Activated CD4-positive, alpha-beta T cell treated with anti-CD3 and anti-CD28 coated beads, Interleukin-2, Interleukin-4, amounts not matched to agents 100 ng/mL and 50 ng/mL, durations not matched to agents 16 hours and 8 hours (primary cell): ENCODE results near the gene RREB1.
"Not testable (repeated sequence)": the region's sequence is repeated elsewhere in the genome, so short reads cannot be mapped to it uniquely, and the experiment has no call there.

Source experiments
- DNase-seq: peaks from one replicate; pipeline ENCODE4 v3.0.0-alpha.2; 2020; ENCODE audit warnings: low spot score

RREB1 gene

DNA sequence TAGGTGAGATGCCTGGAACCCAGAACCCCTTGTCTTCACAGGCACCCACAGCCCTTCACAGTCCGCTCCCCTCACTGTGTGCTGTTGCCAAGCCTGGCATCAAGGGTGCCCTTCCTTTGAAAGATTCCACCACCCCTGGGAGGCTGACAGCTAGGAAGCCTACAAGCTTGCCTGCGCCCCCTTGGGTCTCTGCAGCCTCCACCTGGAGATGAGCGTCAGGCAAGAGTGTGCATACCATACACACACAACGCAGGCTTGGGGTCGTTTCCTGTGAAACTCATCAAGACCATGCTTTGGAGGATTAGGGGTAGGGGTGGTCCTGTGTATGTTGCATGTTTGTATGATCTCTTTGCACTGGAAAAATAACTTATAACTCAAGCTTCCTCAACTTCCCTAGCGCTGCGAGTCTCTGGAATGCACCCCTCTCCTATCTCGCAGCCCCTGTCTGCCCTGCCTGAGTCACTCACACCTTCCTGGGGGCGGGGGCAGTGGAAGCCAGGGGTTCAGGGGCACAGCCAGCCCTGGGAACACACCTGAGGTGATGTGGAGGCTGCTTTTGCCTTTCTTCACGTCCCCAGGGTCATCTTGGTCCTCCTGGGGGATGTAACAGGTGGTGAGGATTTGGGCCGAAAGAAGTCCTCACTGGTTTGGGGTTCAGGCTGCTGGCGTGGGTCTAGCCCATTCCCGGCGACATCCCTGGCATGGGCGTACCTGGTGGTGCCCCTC is 138.1 kb downstream of the RREB1 start:
- no peak for DNase-seq

DNA sequence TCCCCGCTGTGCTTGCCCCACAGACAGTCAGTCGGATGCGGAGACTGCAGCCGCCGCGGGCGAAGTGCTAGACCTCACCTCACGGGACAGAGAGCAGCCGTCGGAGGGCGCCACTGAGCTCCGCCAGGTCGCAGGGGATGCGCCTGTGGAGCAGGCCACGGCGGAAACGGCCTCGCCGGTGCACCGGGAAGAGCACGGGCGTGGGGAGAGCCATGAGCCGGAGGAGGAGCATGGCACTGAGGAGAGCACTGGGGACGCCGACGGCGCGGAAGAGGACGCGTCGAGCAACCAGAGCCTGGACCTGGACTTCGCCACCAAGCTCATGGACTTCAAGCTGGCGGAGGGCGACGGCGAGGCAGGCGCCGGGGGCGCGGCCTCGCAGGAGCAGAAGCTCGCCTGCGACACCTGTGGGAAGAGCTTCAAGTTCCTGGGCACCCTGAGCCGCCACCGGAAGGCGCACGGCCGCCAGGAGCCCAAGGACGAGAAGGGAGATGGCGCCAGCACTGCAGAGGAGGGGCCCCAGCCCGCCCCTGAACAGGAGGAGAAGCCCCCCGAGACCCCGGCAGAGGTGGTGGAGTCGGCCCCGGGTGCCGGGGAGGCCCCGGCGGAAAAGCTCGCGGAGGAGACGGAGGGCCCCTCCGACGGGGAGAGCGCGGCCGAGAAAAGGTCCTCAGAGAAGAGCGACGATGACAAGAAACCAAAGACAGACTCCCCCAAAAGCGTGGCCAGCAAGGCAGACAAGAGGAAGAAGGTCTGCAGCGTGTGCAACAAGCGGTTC is 138.8 kb downstream of the RREB1 start:
- no peak for DNase-seq

DNA sequence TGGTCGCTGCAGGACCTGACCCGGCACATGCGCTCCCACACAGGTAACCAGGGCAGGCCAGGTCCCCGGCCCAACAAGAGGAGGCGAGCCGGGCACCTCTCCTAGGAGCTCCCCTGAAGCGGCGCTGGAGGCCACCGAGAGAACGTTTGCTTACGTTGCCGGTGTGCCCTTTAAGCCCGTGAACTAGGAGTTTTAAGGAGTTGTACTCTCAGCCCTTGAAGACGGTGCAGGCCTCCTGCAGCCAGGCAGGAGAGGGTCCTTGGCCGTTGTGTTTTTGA is 139.4 kb downstream of the RREB1 start:
- no peak for DNase-seq

DNA sequence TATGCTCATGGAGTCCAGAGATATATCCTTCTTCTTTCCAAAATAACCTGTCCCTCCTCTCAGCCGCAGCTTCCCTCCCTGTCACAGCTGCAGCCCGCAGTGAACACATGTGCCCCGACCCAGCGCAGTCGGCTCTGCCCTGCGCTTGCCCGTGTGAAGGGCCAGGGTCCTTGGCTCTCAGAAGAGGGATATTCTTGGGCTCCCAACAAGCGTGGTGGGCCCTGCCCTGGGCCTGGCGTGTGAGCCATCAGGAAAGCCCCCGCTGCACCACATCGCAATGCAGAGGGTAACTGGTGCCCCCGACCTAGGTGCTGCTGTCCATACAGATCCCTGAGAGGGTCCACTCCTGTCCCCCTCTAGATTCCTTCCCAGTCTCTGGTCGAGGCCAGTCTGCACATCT is 140.1 kb downstream of the RREB1 start:
- DNase-seq, result no peak

DNA sequence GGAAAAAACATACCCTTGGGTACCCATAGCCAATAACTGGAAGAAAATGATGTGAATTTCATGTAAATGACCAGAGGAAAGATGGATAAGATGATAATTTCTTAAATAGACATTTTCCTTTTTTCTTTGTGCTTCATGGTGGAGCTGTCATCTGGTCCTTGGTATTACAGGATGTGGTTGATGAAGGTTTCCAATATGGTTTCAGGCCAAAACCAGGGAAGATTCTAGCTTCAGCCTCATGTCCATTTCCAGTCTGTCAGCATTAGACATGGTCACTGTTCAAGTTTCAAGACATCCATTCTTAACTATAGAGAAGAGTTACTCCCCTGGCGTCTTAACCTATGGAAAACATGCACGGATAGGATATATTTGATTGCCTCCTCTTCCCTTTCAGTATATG is 141.6 kb downstream of the RREB1 start:
- no peak for DNase-seq

DNA sequence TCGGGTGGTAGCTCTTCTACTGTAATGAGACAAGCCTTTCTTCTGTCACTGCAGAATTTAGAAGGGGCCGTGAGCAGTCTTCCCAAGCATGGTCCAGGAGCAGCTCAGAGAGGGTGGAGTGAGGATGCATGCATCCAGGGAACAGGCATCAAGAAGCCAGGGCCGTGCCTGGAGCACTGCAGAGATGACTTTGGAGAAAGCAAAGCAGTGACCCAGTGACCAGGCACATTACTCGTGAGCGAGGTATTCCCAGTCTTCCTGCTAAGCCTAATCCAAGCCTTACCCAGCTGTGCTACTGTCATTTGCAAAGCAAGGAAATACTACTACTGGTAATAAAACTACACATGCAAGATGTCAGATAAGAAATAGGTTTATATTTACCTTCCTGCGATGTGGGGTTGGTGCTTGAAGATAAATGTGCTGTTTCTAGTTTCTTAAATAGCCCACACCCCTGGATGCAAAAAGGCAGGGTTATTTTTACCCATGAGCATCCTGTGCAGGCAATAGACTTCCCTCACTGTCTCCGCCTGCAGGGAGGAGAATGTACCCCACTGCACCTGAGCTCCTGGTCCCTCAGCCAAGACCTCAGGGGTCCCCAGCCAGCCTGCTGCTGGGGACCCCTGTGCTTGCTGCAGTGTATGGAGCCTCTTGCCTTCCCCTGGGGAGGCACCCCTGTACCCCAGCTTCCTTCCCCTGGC is 142.3 kb downstream of the RREB1 start:
- DNase-seq, result no peak

DNA sequence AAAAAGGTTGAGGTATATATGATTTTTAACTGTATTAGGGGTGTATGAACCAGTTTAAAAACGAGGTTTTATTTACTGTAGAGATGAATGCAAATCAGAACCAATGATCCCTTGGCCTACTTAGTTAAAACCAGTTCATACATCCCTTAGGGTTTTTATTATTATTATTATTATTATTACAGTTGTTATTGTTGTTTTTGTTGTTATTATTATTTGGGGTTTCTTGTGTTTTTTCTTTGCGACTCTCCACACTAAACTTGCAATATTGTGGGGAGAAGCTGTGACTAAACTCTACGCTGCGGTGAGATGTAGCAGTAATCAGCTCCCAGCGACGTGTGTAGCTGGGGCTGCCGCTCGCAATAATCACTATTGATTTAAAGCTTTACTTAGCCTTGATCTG is 143.1 kb downstream of the RREB1 start:
- DNase-seq, result no peak

DNA sequence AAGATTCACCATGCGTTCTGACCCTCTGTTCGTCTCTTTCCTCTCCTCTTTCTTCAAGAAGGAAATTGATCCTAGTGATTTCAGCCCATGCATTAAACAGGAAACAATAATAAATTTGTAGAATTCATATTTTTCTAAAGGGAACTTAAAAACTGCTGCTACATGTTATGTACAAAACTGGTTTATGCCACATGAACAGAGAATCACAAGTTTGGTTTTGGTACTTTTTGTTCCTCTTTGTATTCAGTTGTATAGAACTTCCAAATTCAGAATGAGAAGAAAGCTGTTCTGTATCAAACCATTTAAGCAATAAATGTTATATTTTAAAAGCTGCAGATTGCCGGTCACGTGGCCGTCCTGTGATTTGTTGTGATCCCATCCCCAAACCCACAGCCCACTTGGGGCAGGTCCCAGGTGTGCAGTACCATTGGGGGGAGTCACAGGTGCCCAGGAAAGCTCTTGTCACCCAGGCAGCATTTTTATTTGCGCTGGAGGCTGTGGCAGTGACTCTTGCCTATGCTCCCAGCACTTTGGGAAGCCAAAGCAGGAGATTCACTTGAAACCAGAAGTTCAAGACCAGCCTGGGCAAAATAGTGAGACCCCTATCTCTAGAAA is 144.0 kb downstream of the RREB1 start:
- DNase-seq, result no peak

DNA sequence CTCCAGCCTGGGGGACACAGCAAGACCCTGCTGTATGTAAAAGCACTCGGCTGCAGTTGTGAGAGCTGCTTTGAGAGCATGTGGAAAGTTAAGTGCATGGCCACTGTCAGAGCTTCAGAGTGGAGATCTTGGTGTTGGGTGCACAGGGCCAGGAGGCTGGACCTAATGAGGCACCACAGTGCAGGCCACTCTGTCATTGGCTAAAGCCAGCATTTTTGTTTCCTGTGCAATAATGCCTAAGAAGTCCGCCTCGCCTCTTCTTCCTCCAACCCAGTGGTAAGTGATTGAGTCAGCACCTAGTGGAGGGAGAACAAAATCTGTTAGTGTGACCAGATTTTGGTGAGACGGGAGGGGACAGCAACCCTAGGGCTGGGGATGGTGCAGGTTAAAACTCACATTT is 144.6 kb downstream of the RREB1 start:
- no peak for DNase-seq

DNA sequence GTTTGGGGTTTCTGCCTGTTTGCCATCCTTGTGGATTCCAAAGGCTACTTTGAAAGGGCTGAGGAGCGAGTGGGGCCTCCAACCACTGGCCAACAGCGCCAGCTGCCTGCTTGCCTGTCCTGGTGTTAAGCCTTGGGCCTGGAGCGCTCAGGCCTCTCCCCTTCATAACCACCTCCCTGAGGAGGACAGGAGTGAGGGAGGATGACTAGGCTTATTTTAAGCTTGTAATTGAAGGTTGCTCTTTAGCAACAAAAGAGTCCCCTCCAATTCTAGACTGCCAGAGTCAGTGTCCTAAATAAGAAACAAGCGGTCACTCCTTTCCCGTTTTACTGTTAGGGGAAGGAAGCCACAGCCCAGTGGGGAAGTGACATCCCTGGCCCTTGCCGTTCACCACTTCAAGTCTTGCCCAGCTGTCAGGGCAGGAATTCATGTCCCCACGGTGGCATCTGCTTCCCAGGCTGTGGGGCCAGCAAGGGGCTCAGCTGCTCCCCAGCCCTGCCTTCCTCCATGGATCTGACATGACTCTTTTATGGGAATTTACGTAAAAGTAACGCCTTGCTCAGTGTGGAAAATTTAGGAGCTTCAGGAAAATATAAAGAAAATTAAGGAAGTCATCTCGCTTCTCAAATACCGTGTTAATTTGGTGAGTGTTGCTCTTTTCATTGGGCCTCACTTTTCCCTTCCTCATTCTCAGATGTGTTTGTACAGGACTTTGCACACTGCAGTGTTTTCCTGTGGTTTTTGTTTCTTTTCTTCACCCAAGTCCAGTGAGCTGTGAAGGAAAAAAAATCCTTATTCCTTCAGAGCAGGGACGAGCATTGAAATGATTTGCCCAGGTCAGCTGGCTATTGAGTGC is 147.4 kb downstream of the RREB1 start:
- no peak for DNase-seq

DNA sequence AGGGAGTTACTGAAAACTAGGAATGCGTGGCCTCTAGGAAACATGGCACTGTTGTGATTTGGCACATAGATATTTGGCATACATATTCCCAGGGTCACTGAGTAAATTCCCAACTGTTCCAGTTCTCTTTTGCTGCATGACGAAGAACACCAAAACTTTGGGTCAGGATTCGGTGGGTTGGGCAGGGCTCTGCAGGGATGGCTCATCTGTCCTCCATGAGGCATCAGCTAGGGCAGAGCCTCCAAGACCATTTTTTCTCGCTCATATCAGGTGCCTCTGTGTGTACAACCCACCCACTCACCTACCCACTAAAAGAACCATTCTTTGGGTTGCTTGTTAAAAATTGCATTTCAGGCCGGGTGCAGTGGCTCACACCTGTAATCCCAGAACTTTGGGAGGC is 148.2 kb downstream of the RREB1 start:
- no peak for DNase-seq

DNA sequence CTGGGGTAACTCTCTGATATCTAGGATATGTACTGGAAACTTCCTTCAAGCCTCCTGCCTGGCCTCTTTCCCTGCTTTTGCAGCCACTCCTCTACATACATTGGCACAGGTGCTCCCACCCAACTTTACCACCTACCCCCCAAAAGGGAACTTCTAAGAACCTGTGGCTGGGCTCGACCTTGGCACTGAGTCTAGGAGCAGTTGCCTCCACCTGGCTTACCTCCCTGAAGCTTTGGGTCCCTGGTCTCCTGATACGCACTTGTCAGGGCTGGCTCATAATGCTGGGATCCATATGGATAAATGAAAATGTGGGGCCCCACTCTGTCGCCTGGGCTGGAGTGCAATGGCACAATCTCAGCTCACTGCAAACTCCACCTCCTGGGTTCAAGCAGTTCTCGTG is 149.0 kb downstream of the RREB1 start:
- no peak for DNase-seq

DNA sequence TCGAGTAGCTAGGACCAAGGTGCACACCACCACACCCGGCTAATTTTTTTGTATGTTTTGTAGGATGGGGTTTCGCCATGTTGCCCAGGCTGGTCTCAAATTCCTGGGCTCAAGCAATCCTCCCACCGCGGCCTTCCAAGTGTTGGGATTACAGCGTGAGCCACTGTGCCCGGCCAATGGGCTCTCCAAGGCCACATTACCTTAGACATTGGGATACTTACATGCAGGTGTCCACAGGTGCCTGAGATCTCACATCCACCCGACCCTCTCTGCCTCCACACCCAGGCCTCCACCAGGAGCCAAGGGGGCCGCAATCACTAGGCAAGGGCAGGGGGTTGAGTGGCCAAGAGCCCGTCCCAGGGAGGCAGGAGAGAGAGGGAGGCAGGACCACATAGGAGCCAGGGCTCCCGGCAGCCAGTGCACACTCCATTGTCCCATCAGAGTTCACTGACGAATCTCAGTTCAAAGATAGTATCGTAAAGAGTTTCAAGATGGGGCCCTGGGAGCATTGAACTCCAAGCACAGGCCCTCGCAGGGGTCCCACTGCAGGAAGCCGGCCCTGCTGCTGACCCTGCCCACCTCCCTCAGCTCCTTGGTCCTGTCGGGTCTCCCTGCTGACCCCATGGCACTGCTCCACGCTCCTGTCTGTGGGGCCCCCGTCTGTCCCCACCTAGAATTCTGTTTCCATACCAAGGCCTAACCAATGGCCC is 149.9 kb downstream of the RREB1 start:
- DNase-seq, result no peak

DNA sequence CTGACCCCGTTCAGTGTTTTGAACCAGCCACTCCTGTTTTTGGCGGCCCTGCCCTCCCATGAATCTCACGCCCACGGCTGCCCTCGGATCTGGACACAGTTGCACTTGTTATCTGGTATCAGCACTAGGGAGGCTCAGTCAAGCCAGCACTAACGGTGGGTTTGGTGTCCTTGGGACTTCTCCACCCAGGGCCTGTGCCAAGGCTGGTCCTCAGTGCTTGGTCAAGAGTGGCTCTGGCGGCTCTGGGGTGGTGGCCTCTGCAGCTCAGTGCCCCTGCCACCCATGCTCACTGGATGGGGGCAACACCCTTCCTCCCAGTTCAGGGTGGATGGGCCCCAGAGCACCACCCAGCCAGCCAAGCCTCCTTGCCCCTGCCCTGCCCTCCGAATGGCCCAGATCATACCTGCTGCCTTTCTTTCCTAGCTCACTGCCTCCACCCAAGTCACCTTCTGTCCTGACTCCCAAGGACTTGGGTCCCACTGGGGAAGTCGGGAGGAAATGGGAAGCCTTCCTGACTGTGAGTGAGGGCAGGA is 150.5 kb downstream of the RREB1 start:
- DNase-seq, result no peak

DNA sequence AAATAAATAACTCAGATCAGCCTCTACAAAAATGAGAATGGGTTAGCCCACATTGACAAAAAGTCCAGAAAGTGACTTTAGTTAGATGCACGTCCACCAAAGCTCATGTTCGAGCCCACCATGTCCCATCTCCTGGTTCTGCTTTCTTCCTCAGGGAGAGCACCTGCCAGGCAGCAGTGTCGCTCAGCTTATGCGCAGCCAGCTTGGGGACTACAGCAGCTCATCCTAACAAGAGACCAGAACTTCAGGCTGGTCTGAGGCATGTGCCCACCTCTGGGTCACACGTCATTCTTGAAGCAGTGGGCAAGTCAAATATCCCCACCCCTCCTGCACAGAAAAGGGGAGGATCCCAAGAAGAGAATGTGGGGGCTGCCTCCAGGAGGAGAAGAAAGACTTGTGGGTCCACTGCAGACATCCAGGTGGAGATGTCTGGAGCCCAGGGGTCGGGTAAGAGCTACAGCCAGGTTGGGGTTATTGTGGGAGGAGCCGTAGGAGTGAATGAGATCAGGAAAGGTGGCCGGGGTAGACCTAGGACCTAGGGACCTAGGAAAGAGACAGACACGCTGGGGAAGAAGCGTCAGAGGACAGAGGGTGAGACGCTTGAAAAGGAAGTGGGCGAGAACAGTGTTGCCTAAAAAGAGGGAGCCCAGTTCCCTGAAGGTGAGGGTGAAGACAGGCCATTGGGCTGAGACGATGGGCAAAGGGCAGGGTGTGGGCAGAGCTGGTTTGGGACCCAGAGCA is 152.7 kb downstream of the RREB1 start:
- DNase-seq, result no peak

DNA sequence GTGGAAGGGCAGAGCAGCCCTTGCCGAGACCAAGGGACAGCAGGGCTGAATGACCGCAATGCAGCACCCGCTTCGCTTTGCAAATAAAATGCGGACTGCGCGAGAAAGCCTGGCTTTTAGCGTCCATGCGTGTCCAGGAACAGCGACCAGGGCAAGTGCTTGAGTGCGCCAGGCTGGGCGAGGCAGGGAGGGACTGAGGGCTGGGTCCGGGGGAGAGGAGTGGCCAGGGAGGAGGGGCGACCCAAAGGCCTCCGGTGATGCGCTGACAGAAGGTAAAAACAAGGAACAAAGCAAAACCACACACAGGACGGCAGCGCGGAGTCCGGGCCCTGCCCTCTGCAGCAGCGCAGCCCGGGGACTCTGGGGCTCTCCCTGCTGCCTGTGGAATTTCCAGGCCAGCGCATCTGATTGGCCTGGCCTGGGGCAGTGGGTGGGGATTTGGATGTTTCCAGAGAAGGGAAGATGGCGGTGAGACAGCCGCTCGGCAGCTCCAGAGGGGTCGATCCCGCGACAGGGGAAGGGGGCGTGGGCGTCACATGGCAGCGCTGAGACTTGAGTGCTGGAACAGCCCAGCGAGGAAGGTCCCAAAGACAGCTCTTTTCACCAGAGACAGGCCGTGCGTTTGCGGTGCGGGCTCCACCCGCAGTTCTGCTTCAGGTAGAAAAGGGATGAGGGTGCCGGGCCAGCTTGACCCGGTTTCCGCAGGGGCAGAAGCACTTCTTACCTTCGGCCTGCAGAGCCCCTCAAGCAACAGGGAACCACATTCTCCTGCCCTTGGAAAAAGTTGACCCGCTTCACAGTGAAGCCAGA is 153.5 kb downstream of the RREB1 start:
- DNase-seq, result peak; percentile 23

DNA sequence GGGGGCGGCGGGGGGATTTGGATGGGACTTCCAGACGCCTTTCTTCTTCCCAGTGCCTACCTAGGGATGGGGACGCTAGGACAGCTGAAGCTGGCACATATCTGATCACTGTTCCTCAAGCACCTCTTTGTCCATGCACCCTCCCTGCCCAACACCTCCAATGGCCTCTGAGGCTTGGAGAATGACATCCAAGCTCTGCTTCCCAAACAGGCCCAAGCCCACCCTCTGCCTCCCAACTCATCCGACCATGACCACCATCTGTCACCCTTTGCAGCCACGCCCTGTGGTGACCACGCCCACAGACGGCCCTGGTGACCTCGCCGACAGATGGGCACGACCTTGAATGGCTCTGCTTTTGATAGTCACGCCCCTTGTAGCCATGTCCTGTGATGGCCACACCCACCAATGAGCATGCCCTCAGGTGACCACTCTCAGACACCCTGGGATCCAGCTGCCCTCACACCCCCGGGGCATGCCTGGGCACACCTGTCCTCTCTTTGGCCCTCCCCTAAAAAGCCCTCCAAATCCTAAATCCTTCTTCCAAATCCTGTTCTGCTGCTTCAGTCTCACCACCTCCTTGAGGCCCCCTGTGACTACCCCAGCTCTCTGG is 154.2 kb downstream of the RREB1 start:
- DNase-seq, result no peak

DNA sequence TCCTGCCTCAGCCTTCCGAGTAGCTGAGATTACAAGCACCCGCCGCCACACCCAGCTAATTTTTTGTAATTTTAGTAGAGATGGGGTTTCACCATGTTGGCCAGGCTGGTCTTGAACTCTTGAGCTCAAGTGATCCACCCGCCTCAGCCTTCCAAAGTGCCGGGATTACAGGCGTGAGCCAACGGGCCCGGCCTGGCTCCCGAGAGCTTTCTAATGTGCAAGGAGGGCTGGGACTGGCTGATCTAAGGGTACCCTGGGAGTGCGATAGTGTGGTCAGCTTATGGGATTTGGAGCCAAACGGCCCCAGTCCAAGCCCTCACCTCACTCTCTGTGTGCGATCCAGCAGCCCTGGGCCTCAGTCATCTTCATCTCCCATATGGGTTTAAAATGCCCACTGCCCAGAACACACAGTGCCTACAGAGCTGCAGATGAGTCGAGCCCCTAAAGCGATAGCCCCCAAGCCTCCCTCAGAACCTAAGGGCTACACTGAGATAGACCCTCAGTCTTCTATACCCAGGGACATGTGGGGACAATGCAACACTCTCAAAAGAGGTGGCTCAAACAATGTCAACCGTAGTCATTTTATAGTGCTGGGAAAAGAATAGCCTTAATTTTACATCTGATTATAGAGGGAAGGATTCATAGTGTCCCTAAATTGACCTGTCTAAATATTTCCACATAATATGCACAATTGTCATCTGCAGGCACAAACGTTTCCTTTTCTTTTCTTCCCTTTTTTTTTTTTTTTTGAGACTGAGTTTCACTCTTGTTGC is 155.2 kb downstream of the RREB1 start:
- no peak for DNase-seq

DNA sequence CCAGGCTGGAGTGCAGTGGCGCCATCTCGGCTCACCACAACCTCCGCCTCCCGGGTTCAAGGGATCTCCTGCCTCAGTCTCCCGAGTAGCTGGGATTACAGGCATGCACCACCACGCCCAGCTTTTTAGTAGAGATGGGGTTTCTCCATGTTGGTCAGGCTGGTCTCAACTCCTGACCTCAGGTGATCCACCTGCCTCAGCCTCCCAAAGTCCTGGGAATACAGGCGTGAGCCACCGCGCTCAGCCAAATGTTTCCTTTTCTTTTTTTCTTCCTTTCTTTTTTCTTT is 155.7 kb downstream of the RREB1 start:
- DNase-seq, result not testable (repeated sequence)
